Testis (tissue), 3 donors: ENCODE results near the gene ARHGAP40. TPM values are rescaled to one million over a fixed set of nuclear protein-coding genes. Genes with fewer than 3 reads are reported as not detected.

Source experiments
- DNase-seq: peaks from one replicate; pipeline ENCODE4 v3.0.0-alpha.2; 2019
- H3K27ac ChIP-seq, 2 donors: fragments of 200-600 bp; sonication (generic); one replicate each; pipeline ENCODE4 v1.5.1; 2019
- H3K27me3 ChIP-seq: fragments of 200-600 bp; sonication (generic); one replicate; pipeline ENCODE4 v1.5.1; 2019
- H3K36me3 ChIP-seq: fragments of 200-600 bp; sonication (generic); one replicate; pipeline ENCODE4 v1.5.1; 2017; ENCODE audit warnings: low read depth; ENCODE audit errors: missing control alignments
- H3K4me1 ChIP-seq: fragments of 200-600 bp; sonication (generic); one replicate; pipeline ENCODE4 v1.5.1; 2019
- H3K4me3 ChIP-seq, 2 donors: fragments of 200-600 bp; sonication (generic); one replicate each; pipeline ENCODE4 v1.5.1; 2017 to 2019
- H3K9me3 ChIP-seq: fragments of 200-600 bp; sonication (generic); one replicate; pipeline ENCODE4 v1.5.1; 2017
- POLR2A ChIP-seq: fragments of 450-650 bp; IDR thresholded peaks from one replicate; pipeline ENCODE4 v1.6.1; 2017; ENCODE audit warnings: antibody characterized with exemption, mild to moderate bottlenecking, moderate library complexity
- WGBS, 2 donors: methylation state at CpG; one replicate each; pipeline ENCODE4 v1.1.5; 2018; 5-methylcytosine and 5-hydroxymethylcytosine counted together
- intact Hi-C: fragments of 100-400 bp; cut with DNase I; formaldehyde crosslinking; loops from one replicate; pipeline ENCODE4 v1.15.1; 2023; ENCODE audit warnings: low total_unique reads
- polyA plus RNA-seq: library from polyadenylated mRNA; stranded (reverse); fragments of 350-450 nt; fragmentation: Illumina TruSeq; extraction: RNeasy Lipid Tissue Mini Kit (QIAGEN cat#74804); gene quantifications from one replicate; pipeline ENCODE4 v1.2.3, GENCODE V29; 2014; ENCODE audit warnings: low read depth, low replicate concordance; ENCODE audit not compliant: insufficient read depth
- total RNA-seq, 2 donors: library from RNA; depleted of rRNA; stranded (reverse); fragments of >200 nt; gene quantifications; one replicate each; pipeline ENCODE4 v1.2.3, GENCODE V29; 2016
- TF ChIP-seq, protein P1 (sequence below), 3 experiments: fragments of 450-650 bp in 2 of 3; fragments of 200-600 bp in 1 of 3; sonication (generic) in 1 of 3; IDR thresholded peaks; one replicate each; pipeline ENCODE4 v1.5.1; 2016 to 2019; ENCODE audit warnings: antibody characterized with exemption in 3 of 3, mild to moderate bottlenecking in 2 of 3, moderate library complexity in 1 of 3

Gene ARHGAP40
- total and polyA plus RNA-seq, 3 donors from 2014 or later = 1.5 to 3.2 (median 1.5) TPM

DNA sequence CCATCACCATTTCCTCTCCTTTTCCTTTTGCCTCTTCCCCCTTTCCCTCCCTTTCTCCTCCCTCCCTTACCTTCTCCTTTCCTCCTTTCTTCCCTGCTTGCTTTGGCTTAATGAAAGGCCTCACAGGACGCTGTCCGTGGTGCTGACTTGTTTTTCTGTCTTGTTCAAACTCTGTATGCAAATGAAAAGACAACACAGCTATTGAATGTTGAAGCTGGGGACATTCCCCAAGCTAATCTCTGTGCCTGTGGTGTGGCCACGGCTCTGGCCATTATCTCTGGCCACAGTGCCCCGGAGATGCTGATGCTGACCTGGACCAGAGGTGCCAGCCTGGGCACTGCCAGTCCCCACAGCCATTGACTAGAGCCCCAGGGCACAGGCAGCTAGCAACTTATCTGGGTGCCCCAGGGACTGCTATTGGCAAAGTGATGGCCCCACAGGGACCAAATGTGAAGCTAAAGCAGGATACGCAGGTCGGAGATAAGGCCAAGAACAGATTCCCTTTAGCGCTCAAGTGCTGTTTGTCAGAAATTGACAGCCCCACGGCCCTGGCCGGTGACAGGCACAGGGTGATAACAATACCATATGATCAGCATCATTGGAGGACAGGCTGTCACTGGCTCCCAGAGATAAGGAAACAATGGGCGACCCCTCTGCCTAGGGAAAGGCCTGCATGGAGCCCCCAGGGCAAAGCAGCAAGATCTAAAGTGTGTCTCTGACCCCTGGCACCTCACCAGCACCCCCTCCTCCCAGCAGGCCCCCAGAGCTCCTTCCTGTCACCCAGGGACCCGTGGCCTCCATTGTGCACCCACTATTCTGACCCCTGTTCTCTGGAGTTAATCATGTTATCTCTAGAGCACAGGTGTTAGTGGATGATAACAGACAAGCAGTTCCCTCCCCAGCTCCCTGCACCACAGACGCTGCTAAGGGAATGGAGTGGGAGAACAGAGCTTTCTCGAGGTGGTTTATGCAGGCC lies 91.1 kb downstream of the ARHGAP40 start:
- DNase-seq = peak; percentile 76
- H3K36me3 ChIP-seq = no peaks in the 10 kb centered on the region

DNA sequence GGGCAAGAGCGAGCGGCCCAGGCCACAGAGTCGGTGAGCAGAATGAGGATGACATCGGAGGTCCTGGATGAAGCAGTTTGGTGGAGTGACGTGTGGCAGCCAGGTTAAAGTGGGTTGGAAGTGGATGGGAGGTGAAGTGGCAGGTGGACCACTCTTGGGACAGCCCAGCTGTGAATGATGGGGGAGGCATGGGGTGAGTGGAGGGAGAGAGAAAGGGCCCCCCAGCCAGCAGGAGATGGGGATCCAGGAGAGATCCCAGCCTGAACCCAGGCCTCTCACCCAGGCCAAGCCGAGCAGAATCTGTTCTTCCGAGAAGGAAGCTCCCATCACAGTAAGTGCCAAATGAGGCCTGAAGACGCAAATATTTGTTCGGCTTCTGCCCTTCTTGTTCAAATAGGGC lies 95.7 kb downstream of the ARHGAP40 start:
- no peaks in the 10 kb centered on the region for H3K4me1 ChIP-seq
- intact Hi-C loops = no loop called here
- DNase-seq = no peak
- H3K27ac ChIP-seq = no peak overlapping the region
- 77% methylated on average over 9 of the region's 9 CpGs for WGBS, 2 donors
- no peaks in the 10 kb centered on the region for H3K36me3 ChIP-seq
- H3K4me3 ChIP-seq = no peak overlapping the region
- H3K27me3 ChIP-seq = no peaks in the 10 kb centered on the region
- no peaks in the 10 kb centered on the region for H3K9me3 ChIP-seq
- TF ChIP-seq POLR2A = no peak
- TF ChIP-seq, protein P1, sequence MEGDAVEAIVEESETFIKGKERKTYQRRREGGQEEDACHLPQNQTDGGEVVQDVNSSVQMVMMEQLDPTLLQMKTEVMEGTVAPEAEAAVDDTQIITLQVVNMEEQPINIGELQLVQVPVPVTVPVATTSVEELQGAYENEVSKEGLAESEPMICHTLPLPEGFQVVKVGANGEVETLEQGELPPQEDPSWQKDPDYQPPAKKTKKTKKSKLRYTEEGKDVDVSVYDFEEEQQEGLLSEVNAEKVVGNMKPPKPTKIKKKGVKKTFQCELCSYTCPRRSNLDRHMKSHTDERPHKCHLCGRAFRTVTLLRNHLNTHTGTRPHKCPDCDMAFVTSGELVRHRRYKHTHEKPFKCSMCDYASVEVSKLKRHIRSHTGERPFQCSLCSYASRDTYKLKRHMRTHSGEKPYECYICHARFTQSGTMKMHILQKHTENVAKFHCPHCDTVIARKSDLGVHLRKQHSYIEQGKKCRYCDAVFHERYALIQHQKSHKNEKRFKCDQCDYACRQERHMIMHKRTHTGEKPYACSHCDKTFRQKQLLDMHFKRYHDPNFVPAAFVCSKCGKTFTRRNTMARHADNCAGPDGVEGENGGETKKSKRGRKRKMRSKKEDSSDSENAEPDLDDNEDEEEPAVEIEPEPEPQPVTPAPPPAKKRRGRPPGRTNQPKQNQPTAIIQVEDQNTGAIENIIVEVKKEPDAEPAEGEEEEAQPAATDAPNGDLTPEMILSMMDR (IDR thresholded peaks at IDR 0.05) = no peak

More for the DNA sequence above, 91.1 kb downstream of the ARHGAP40 start:
- no peak for TF ChIP-seq POLR2A
- TF ChIP-seq, protein P1 (IDR thresholded peaks at IDR 0.05) = no peak
- Histone ChIP-seq H3K27me3 (no peaks in the 10 kb centered on the region), H3K9me3 (no peaks in the 10 kb centered on the region), H3K4me3 (no peak overlapping the region), H3K27ac (no peak overlapping the region), H3K4me1 (no peaks in the 10 kb centered on the region)
- 40 to 41% methylated on average over 11 to 13 of the region's 13 CpGs for WGBS, 2 donors
- intact Hi-C loops = no loop called here

DNA sequence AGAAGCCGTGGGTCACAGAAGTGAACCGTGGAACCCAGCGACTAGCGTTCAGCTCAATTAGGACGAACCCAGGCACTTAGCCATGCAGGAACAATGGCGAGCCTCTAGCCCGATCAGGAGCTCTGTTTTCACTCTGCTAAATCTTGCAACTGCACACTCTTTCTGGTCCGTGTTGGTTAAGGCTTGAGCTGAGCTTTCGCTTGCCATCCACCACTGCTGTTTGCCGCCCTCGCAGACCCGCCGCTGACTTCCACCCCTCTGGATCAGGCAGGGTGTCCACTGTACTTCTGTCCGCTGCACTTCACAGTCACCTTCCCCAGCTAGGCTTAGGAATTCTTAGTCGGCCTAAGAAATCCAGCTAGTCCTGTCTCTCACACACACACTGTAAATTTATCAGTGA lies 96.9 kb downstream of the ARHGAP40 start:
- Histone ChIP-seq H3K27me3 (no peaks in the 10 kb centered on the region), H3K27ac (no peak overlapping the region), H3K4me1 (no peaks in the 10 kb centered on the region), H3K36me3 (no peaks in the 10 kb centered on the region), H3K9me3 (no peaks in the 10 kb centered on the region), H3K4me3 (no peak overlapping the region)
- intact Hi-C loops = no loop called here
- WGBS, 2 donors = 80 to 83% methylated on average over 15 of the region's 15 CpGs
- TF ChIP-seq, protein P1 (IDR thresholded peaks at IDR 0.05) = no peak
- no peak for TF ChIP-seq POLR2A
- DNase-seq = no peak

DNA sequence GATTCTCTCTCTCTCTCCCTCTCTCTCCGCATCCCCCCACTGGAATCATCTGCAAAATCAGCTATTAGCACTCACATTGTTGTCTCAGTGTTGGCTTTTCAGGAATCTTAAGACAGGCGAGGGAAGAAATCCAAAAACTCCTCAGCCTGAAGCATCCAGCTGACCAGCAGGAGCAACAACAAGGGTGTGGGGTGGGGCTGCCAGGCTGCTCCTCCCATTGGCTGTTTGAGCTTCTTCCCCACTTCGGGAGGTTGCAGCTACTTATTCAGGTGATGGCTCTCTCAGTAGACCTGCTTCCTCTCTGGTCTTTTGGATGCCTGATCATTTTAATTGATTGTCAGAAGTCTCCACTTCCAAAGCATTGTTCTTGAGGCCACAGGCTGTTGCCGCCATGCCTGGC lies 98.5 kb downstream of the ARHGAP40 start:
- intact Hi-C loops = no loop called here
- no peaks in the 10 kb centered on the region for H3K36me3 ChIP-seq
- H3K27me3 ChIP-seq = no peaks in the 10 kb centered on the region
- WGBS, 2 donors = 41 to 70% methylated on average over 2 to 4 of the region's 4 CpGs
- TF ChIP-seq, protein P1 (IDR thresholded peaks at IDR 0.05) = no peak
- TF ChIP-seq POLR2A = no peak
- H3K9me3 ChIP-seq = no peaks in the 10 kb centered on the region
- no peak overlapping the region for H3K4me3 ChIP-seq
- no peak for DNase-seq
- H3K27ac ChIP-seq = no peak overlapping the region
- H3K4me1 ChIP-seq = no peaks in the 10 kb centered on the region

Other genes starting within 250 kb of the ARHGAP40 start
- gene SNHG17, start 166.5 kb upstream of the ARHGAP40 start, total RNA-seq = 10 to 100 TPM; 16.3 to 26.9 TPM
- 17.8 TPM for gene SNHG17, start 166.5 kb upstream of the ARHGAP40 start, polyA plus RNA-seq
- gene RALGAPB, start 129.0 kb upstream of the ARHGAP40 start, total RNA-seq = 10 to 100 TPM; 49.9 to 64.7 TPM
- gene RALGAPB, start 129.0 kb upstream of the ARHGAP40 start, polyA plus RNA-seq = 52.6 TPM
- gene ADIG, start 20.6 kb upstream of the ARHGAP40 start, total RNA-seq = 10 to 100 TPM; 10.5 to 40.9 TPM
- gene ADIG, start 20.6 kb upstream of the ARHGAP40 start, polyA plus RNA-seq = 53.3 TPM
- gene SLC32A1, start 122.7 kb downstream of the ARHGAP40 start, total RNA-seq = under 1 TPM; 0.25 to 0.55 TPM
- 0.96 TPM for gene SLC32A1, start 122.7 kb downstream of the ARHGAP40 start, polyA plus RNA-seq
- gene ACTR5, start 146.7 kb downstream of the ARHGAP40 start, total RNA-seq = 10 to 100 TPM; 22.7 to 26.9 TPM
- 18.9 TPM for gene ACTR5, start 146.7 kb downstream of the ARHGAP40 start, polyA plus RNA-seq
- gene PPP1R16B, start 203.9 kb downstream of the ARHGAP40 start, total RNA-seq = 1 to 10 TPM; 1.2 to 1.3 TPM
- 3.7 TPM for gene PPP1R16B, start 203.9 kb downstream of the ARHGAP40 start, polyA plus RNA-seq